GM18907 (cell line): Measurements from ENCODE around the gene PER1.
"Not testable (repeated sequence)": the region's sequence is repeated elsewhere in the genome, so short reads cannot be mapped to it uniquely, and the experiment has no call there.

Experiments used
- ATAC-seq: cut with Tn5 transposase; IDR thresholded peaks from one replicate; pipeline ENCODE4 v1.9.1; 2021; ENCODE audit warnings: mild to moderate bottlenecking, moderate library complexity; ENCODE audit not compliant: unreplicated experiment

The PER1 gene

DNA sequence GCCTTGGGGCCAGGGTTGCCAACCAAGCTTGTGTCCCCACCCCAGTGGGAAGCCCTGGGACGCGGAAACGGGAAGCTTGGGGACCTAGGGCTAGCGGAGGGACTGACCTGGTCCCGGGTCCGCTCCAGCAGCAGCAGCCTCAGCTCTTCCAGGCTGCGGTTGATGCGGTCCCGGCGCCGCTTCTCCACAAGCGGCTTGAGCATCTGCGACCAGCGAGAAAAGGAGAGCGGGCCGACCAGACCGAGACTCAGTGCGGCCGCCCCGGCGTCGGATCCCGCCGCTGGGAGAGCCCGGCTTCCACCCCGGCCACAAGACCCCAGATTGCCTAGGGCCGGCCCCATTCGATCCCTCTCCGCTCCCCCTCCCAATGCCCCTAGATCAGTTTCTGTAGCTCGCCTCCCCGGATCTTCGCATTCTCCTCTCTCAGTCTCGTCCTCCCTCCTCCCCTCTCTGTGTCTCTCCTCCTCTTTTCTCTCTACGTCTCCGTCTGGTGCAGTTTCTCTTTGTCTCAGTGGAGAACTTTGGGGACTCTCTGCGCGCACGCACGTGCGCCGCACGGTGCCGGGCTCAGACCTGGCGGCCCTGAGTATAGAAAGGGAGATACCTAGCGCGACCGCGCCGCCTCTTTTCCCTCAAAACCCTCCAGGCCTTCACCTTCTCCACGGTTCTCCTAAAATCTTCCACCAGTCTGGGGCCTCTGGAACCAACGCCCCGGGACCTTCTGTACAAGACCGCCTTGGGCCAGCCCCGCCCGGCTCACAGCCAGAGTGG is 29.1 kb downstream of the PER1 start:
- ATAC-seq, result no peak

DNA sequence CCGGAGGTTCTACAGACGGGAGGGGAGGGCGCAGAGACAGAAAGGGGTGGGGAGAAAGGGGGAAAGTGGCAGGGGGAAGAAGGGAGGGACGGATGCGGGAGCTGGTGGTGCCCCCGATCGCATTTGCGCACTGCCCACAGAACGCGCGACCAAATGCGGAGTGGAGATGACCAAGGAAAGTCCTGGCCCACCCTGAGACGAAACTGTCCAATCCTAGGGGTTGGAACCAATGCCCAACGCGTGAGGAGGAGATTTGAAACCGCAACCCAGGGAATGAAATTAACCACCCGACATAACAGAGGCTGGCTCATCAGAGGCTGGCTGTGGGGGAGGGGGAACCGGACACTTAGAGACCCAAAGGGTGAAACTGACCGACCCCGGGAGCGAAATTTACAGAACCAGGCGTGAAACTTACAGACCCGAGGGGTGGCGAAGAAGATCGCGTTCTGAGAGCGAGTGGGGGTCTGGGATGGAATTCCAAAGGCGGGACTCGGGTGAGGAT is 29.7 kb downstream of the PER1 start:
- ATAC-seq, result no peak

DNA sequence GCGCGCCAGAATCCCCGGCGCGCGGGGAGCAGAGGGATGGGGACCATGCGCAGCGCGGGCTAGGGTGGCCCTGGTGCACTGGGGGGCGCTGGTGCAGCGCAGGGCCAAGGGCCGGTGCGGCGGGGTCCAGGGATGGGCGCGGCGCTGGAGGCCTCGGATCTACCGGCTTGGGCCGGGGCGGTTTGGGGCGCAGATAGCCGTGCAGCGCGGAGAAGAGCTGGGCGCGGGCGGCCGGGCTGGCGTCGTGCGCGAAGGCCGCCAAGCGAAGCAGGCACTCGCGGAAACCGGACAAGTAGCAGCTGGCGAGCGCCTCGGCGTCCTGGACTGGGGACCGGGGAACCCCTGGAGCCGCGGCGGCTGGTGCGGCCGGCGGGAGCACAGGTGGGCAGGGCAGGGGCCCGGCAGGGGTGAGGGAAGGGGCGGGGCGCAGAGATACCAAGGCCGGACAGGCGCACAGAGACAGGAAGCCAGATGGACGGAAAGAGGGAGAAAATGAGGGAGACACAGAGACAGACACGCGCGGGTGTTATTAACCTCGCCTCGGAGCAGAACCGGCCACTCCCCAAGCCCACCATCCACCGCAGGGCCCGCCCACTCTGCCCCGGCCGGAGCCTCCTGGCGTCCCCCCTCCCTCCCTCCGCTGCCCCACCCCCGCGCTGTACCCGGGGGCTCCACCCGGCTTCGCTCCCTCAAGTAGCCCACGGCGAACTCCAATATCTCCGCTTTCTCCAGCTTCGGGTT is 30.4 kb downstream of the PER1 start:
- ATAC-seq, result peak; percentile 23

DNA sequence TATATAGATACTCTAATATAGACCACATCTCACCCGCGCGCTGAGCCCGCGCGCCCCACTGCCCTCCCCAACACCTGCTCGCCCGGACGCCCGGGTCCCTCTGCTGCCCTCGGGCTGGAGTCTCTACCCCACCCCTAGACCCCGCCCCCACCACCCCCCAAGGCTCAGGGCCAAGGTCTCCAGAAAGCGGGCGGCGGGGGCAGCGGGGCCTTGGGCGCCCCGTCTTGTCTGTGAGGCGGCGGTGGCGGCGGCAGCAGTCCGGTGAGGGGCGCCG is 30.9 kb downstream of the PER1 start:
- no peak for ATAC-seq

DNA sequence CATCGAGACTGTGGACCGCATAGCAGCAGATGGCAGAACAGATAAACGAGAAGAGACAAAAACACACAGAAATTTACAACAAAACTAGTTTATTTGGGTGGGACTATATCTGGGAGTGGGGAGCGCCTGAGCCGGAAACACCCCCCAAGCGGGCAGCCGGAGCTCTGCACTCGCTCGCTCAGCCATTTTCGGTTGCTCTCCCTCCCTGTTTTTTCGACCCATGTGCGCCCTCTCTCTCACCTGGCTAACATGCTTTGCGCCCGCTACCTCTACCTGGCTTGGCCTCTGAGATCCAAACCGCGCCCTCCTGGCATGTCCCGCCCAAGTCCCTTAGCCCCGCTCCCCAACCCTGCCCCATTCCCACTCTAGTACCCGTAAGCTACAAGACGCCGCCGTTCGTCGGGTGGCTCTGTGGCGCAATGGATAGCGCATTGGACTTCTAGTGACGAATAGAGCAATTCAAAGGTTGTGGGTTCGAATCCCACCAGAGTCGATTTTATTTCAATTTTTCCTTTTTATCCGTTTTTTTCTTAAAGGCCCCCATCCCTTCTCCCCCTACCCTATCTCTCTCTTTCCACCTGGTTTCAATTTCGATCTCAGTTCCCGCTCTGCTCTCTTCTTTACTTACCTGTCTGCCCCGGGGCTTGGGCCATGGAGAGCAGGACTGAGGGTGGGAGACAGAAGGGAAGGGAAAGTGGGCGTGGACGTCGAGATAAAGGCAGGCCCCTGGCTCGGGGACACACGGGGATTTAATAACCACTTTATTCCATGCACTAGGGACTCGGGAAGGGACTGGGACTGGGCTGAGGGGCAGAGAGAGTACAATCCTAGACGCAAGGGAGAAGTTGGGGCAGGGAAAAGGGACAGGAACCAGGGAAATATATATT is 31.4 kb downstream of the PER1 start:
- no peak for ATAC-seq

DNA sequence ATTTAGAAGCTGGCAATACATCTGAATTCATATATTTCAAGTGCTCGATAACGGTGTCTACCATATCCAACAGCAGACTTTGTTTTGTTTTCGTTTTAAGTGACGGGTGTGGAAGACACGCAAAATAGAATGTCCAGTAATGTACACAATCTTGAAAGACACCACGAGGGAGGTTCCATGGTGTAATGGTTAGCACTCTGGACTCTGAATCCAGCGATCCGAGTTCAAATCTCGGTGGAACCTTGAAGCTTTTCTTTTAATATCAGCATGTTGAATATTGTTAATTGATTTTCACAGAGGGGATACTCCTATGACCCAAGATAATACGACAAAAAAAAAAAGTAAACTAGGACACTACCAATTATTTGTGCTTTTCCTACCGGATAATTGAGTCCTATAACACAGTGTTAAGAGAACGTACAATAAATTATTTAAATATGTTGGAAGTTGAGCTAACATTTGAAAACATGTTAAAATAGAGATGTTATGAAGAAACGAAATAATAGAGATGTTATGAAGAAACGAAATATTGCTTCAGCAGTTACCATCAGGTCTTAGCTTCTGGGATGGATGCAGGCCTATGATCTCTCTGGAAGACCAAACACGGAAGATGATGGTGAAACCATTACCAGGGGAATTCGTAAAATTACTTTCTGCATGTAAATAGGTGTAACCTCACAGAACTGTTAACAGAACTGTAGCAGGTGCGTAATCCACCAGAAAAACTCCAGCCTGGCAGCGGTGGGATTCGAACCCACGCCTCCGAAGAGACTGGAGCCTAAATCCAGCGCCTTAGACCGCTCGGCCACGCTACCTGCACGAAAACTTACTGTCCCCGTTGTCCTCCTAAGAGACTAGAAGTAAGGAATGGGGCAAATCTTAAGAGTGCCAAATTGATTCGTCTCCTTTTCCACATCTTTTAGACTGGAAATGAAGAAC is 32.4 kb downstream of the PER1 start:
- ATAC-seq, result peak; percentile 37

DNA sequence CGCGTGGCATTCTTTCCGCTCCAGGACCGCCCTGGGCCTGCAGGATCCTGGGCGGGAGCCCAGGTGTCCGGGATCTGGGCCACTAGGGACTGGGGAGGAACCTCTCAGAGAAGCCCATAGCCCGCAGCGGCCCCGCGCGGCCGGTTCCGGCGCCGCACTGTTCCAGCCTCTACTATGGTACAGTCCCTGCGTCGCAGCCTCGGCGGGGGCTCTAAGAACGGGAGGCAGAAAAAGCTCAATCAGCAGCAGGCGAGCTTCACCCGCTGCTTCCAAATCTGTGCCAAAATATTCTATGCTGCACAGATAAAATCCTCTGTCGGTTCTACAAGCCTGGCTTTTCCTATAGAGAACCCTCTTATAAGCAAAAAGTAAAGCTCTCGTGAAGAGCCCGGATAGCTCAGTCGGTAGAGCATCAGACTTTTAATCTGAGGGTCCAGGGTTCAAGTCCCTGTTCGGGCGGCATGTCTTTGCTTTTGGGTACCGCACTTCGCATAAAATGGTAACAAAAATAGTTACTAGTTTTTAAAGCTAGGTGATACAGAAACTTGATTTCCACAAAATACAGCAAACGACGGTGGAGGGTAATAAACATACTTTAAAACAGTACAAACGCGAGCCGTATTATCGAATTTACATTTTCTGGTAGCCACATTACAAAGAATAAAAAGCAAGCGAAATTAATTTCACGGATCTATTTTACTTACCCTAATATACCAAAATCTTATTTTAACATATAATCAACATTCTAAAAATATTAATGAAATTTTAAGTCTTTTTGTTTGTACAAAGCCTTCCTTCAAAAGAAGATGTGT is 33.2 kb downstream of the PER1 start:
- peak; percentile 44 for ATAC-seq

DNA sequence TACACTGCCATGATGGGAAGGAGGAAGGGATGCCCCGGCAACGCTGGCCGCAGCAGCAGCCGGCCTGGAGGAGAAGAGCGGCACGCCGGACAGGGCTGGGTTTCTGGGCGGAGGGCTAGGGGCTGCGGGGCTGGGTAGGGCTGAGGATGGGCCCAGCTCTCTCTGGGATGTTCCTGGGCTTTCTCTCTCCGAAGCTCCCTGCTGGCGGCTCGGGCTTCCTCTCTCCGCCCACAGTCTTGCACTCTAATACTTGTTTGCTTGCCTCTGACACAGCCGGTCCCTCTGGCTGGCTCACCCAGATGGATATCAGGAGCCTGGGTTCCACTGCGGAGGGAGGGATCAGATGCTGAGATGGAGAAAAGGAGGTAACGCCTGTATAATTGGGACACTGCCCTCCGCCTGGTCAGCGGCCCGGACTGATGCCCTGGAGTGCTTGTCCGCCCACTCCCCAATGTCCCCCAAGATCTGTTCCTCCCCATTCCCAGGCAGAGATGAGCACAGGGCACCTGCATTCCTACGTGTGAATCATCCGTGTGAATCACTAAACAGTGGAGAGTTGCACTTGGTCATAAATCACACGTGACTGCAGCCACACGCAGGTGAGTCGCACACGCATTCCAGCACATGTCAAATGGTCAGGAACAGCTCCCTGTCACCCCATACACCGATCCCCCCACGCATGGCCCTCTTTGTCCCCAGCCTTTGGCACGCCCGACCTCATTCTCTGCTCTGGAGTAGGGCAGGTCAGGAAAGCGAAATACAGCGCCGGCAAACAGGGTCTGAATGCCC is 34.0 kb downstream of the PER1 start, which contains the start of gene ALOXE3:
TSS of gene ALOXE3 (minus strand) at position 535 of the 789 bp plus-strand sequence. CDS start at position 11, 524 bp downstream.
- no peak for ATAC-seq

DNA sequence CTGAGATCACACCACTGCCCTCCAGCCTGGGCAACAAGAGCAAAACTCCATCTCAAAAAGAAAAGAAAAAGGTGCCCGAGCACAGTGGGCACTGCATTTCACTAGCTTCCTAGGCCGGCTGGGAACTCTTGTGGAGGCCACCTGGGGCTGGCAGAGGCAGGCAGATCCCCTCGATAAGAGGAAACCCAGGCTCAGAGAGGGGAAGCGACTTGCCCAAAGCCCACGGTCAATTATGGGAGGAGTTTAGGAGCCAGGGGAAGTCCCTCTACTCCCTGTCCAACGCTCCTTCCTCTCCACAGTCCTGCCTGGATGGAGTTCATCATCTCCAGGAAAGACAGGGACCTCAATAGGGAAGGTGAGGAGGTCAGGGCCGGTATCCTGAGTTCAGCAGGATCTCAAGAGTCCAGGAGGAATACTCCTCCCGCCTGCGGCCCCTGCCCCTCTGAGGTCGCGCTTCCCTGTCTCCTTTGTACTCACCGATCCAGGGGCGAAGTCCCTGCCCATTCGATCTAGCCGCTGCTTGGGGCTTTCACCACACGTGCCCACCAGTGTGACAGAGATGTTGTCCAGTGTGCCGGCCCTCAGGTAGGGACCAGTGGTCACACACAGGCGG is 34.7 kb downstream of the PER1 start:
- no peak for ATAC-seq

DNA sequence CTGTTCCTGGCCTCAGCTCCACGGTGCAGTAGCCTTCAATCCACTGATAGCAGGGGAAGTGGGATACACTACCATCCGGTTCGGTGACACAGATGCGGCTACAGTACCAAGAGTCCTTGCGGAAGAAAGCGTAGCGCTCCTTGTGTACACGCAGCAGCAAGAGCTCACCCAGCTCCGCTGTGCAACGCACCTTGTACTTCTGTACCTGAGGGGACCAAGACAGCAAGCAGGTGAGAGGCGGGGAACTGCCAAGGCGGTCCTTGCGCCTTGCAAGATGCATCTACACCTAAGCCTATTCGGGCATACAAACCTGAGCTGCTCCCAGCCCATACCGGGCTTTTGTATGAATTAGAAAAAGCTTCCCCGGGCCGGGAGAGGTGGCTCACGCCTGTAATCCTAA is 35.4 kb downstream of the PER1 start:
- no peak for ATAC-seq

DNA sequence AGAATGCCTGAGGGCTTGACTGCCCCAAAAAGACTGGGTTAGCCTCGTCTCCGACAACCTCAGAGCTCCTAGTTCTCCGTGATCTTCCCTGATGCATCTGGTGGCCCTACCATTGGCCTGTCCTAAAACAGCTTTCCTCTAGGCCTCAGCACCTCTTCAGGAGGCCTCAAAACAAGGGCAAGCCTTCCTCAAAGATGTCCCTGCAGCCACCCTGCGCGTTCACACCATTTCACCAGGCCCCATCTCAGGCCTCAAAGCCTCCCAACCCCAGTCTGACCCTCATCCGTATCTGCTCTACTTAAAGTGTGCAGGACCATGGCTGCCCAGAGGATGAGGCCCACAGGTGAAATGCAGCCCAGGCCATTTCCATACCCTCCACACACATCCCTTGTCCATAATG is 41.3 kb downstream of the PER1 start:
- no peak for ATAC-seq

DNA sequence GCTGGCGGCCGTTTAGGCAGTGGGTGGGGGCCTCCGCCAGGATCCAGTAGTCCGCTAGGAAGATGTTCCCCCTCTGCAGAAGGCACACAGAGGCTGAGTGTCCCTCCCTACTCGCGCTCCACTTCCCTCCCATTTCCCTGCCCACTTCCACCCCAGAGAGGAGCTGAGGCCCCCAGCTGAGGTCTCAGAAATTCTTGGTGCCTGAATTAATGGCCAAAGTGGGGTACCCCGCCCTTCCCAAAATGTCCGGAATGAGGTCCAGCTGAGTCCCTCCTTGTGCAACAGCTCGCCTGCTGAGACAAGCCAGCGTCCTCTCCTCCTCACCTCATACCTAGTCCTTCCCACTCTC is 41.8 kb downstream of the PER1 start:
- no peak for ATAC-seq

DNA sequence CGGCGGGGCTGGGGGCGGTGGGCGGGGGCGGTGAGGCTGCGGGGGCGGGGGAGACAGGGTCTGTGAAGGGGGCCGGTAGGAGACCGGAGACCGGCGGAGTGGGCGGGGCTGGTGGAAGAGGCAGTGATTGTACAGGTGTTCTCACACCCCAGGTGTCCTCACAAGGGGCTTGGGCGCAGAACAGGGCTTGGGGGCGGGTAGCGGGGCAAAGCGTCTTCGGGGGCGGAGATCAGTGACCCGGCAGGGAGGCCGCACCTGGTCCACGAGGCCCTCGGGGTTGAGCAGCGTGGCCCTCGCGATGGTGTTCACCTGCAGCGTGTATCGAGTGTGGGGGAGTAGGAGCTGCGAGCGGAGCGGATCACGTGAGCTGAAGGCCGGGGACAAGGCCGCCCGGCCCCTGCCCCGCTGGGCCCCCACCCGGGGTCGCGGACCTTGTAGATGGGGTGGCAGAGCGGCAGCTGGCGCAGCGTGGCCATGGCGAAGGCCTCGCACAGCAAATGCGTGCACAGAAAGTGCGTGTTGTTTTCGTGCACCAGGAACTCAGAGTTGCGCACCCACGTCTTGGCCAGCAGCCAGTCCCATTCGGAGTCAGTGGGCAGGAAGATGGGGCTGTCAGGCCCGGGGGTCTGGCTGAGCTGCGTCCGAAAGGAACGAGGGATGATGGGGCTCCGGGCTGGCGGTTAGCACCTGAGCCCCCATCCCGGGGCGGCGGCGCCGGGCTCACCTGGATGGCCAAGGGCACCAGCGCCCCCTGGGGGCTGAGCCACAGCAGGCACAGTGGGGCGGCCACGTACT is 42.3 kb downstream of the PER1 start:
- ATAC-seq, result no peak

DNA sequence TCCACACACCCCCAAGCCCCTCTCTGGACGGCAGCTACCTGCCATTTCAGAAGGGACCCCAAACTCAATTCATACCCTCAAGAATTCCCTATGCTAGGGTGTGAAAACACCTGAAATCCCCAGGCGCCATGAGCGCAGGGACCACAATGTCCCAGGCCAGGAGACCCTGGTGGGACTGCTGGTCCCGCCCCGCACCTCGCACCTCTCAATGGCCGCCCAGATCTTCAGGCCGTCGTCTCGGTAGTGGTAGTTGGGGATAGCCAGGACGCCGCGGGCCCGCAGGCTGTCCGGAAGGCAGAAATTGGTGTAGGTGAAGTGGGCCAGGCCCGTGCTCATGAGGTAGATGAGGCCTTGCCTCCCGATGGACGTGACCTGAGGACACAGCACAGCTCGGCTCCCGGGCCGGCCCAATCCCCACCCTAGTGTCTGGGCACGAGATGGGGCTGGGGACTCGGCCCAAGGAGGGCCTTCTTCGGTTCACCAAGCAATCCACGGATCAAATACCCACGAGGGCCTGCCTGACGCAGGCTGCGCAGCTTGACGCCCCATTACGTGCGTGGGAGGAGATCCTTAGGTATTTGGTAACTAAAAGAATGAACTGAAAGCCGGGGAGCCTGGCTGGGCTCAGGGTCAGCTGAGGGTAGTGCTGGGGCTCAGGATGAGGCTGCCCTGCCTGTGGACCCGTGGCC is 43.1 kb downstream of the PER1 start:
- ATAC-seq, result no peak

DNA sequence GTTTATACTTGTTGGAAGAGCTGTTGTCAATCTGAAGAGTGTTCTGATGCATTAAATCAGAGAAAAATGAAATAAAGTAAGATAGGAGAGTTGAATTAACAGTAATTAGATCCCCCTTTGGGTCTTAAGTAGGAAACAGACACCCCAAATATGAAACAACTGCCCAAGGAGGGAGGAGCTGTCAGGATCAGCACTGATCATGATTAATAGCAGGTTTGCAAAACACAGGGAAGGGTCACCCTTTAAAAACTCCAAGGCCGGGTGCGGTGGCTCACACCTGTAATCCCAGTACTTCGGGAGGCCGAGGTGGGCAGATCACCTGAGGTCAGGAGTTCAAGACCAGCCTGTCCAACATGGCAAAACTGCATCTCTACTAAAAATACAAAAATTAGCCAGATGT is 45.2 kb downstream of the PER1 start:
- ATAC-seq, result not testable (repeated sequence)

DNA sequence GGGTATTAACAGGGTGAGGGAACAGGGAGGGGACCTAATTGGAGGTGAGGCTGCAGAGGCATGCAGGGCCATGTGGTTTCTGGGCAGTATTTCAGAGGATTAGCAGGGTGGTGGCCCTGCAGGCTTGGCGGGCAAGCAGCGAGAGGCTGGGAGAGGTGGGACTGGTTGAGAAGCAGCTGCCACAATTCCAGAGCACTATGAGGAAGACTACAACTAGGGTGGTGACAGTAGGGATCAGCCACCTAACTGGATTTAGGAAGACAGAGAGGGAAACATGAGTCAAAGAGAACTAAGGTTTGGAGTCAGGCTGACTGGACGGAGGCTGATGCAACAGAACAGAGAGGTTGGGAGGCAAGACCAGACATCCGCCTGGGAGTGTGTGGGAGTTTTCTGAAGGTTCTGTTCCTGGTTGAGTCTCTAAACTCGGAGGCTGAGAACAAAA is 46.2 kb downstream of the PER1 start:
- ATAC-seq, result no peak

DNA sequence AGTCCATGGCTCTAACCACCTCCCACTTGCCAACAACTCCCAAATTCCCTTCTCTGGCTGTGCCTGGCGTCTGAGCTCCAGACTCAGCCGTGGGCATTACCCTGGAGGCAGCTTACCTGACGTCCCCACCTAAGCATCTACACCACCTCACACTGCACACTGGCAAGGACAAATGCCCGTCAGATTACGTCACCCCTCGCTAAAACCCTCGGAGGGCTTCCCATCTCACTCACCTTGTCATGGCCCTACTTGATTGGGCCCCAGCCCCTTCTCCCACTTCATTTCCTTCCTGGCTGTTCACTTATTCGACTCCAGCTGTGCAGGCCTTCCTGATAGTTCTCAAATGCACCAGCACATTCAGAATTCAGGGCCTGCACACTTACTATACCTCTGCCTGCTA is 47.3 kb downstream of the PER1 start:
- no peak for ATAC-seq
